OCI-LY3 (cell line): ENCODE measurements around the gene VWA2.

ENCODE experiments used
- EZH2phosphoT487 ChIP-seq: fragments of 200-600 bp; shearing (Covaris generic); IDR thresholded peaks from 2 replicates; pipeline ENCODE4 v1.6.1; 2018; ENCODE audit warnings: antibody characterized with exemption, mixed run types, low read depth
- TF ChIP-seq, protein P1 (sequence below): fragments of 200-600, 300-600 bp; sonication (generic); IDR thresholded peaks from 2 replicates; pipeline ENCODE4 v1.5.1; 2014; ENCODE audit warnings: antibody characterized with exemption, low read length, low read depth

GRCh38 chr10:114309364-114309651 is 70.3 kb downstream of the VWA2 start:
- TF ChIP-seq, protein P1, sequence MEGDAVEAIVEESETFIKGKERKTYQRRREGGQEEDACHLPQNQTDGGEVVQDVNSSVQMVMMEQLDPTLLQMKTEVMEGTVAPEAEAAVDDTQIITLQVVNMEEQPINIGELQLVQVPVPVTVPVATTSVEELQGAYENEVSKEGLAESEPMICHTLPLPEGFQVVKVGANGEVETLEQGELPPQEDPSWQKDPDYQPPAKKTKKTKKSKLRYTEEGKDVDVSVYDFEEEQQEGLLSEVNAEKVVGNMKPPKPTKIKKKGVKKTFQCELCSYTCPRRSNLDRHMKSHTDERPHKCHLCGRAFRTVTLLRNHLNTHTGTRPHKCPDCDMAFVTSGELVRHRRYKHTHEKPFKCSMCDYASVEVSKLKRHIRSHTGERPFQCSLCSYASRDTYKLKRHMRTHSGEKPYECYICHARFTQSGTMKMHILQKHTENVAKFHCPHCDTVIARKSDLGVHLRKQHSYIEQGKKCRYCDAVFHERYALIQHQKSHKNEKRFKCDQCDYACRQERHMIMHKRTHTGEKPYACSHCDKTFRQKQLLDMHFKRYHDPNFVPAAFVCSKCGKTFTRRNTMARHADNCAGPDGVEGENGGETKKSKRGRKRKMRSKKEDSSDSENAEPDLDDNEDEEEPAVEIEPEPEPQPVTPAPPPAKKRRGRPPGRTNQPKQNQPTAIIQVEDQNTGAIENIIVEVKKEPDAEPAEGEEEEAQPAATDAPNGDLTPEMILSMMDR: no peak
- TF ChIP-seq EZH2phosphoT487: no peak
